ENCODE results near the gene PARD3B. TPM values are rescaled to one million over a fixed set of nuclear protein-coding genes. Genes with fewer than 3 reads are reported as not detected.

PARD3B gene
- total and polyA plus RNA-seq, 2 experiments from 2014 or later: 3.5 to 4.4 TPM

DNA sequence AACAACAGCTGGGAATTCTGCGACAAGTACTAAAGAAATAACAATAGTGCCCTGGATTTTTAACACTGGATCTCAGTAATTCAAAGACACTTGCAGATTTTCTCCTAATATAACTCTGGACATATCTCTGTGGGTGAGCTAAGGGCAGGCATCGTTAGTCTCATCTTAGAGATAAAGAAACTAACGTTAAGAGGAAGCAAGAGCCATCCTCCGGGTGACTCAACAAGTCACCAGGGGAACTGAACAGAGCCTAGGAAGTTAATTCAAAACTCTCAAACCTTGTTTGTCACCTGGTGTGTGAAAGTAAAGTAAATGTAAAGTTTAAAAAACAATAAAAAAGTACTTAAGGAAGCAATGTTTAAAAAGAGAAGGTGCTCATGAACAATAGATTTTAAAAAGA lies 1095.4 kb downstream of the PARD3B start:
- H3K27ac Mint-ChIP-seq: no peak overlapping the region
- Histone ChIP-seq H3K79me2 (replicated peaks; ENCODE audit: insufficient read depth) (no peaks in the 10 kb centered on the region), H4K20me1 (replicated peaks; ENCODE audit: insufficient read depth) (no peaks in the 10 kb centered on the region), H3K27me3 (ENCODE audit: insufficient read depth) (no peaks in the 10 kb centered on the region), H3K4me3 (no peak overlapping the region), H3K27ac (ENCODE audit: low read depth) (no peak overlapping the region), H2AFZ (peak overlapping the region; percentile 1; the same call in 1 of the 2 replicates), H3K36me3 (ENCODE audit: insufficient read depth) (no peaks in the 10 kb centered on the region), H3K9me2 (ENCODE audit: insufficient read depth) (peaks cover 15% of the 10 kb centered on the region), H3F3A (replicated peaks; ENCODE audit: low read depth) (no peaks in the 10 kb centered on the region), H3K4me2 (peak overlapping the region; percentile 9; the same call in 1 of the 2 replicates), H3K4me1 (ENCODE audit: insufficient read depth) (peaks cover 26% of the 10 kb centered on the region)
- H3K27me3 Mint-ChIP-seq (ENCODE audit: insufficient read depth, low read depth, poor library complexity): peaks cover 3% of the 10 kb centered on the region
- H3K4me1 Mint-ChIP-seq: peaks cover 17% of the 10 kb centered on the region
- H3K36me3 Mint-ChIP-seq (ENCODE audit: low read depth): peaks cover 4% of the 10 kb centered on the region; the same call in 2 of the 3 replicates
- TF ChIP-seq REST (IDR thresholded peaks at IDR 0.05; ENCODE audit: unreplicated experiment) (no peak), EZH2 (IDR thresholded peaks at IDR 0.05; ENCODE audit: low read depth, unreplicated experiment) (no peak), ZNF114 (CRISPR knock-in tag; IDR thresholded peaks at IDR 0.05) (no peak), POLR2AphosphoS5 (IDR thresholded peaks at IDR 0.05; ENCODE audit: low read depth) (no peak), CTCF (conservative IDR thresholded peaks at IDR 0.05; ENCODE audit: low read depth in 2 of 2) (no peak), ZNF331 (CRISPR knock-in tag; IDR thresholded peaks at IDR 0.05; ENCODE audit: low read depth) (no peak), JUNB (IDR thresholded peaks at IDR 0.05; ENCODE audit: unreplicated experiment) (no peak), NANOG (IDR thresholded peaks at IDR 0.05; ENCODE audit: borderline replicate concordance) (no peak), CREB1 (CRISPR knock-in tag; IDR thresholded peaks at IDR 0.05; ENCODE audit: low read depth) (no peak), EZH2phosphoT487 (IDR thresholded peaks at IDR 0.05; ENCODE audit: unreplicated experiment) (no peak), STAT1 (IDR thresholded peaks at IDR 0.05; ENCODE audit: unreplicated experiment) (no peak)
- TF ChIP-seq, protein P1, sequence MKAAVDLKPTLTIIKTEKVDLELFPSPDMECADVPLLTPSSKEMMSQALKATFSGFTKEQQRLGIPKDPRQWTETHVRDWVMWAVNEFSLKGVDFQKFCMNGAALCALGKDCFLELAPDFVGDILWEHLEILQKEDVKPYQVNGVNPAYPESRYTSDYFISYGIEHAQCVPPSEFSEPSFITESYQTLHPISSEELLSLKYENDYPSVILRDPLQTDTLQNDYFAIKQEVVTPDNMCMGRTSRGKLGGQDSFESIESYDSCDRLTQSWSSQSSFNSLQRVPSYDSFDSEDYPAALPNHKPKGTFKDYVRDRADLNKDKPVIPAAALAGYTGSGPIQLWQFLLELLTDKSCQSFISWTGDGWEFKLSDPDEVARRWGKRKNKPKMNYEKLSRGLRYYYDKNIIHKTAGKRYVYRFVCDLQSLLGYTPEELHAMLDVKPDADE (IDR thresholded peaks at IDR 0.05): no peak
- TF ChIP-seq, protein P2, sequence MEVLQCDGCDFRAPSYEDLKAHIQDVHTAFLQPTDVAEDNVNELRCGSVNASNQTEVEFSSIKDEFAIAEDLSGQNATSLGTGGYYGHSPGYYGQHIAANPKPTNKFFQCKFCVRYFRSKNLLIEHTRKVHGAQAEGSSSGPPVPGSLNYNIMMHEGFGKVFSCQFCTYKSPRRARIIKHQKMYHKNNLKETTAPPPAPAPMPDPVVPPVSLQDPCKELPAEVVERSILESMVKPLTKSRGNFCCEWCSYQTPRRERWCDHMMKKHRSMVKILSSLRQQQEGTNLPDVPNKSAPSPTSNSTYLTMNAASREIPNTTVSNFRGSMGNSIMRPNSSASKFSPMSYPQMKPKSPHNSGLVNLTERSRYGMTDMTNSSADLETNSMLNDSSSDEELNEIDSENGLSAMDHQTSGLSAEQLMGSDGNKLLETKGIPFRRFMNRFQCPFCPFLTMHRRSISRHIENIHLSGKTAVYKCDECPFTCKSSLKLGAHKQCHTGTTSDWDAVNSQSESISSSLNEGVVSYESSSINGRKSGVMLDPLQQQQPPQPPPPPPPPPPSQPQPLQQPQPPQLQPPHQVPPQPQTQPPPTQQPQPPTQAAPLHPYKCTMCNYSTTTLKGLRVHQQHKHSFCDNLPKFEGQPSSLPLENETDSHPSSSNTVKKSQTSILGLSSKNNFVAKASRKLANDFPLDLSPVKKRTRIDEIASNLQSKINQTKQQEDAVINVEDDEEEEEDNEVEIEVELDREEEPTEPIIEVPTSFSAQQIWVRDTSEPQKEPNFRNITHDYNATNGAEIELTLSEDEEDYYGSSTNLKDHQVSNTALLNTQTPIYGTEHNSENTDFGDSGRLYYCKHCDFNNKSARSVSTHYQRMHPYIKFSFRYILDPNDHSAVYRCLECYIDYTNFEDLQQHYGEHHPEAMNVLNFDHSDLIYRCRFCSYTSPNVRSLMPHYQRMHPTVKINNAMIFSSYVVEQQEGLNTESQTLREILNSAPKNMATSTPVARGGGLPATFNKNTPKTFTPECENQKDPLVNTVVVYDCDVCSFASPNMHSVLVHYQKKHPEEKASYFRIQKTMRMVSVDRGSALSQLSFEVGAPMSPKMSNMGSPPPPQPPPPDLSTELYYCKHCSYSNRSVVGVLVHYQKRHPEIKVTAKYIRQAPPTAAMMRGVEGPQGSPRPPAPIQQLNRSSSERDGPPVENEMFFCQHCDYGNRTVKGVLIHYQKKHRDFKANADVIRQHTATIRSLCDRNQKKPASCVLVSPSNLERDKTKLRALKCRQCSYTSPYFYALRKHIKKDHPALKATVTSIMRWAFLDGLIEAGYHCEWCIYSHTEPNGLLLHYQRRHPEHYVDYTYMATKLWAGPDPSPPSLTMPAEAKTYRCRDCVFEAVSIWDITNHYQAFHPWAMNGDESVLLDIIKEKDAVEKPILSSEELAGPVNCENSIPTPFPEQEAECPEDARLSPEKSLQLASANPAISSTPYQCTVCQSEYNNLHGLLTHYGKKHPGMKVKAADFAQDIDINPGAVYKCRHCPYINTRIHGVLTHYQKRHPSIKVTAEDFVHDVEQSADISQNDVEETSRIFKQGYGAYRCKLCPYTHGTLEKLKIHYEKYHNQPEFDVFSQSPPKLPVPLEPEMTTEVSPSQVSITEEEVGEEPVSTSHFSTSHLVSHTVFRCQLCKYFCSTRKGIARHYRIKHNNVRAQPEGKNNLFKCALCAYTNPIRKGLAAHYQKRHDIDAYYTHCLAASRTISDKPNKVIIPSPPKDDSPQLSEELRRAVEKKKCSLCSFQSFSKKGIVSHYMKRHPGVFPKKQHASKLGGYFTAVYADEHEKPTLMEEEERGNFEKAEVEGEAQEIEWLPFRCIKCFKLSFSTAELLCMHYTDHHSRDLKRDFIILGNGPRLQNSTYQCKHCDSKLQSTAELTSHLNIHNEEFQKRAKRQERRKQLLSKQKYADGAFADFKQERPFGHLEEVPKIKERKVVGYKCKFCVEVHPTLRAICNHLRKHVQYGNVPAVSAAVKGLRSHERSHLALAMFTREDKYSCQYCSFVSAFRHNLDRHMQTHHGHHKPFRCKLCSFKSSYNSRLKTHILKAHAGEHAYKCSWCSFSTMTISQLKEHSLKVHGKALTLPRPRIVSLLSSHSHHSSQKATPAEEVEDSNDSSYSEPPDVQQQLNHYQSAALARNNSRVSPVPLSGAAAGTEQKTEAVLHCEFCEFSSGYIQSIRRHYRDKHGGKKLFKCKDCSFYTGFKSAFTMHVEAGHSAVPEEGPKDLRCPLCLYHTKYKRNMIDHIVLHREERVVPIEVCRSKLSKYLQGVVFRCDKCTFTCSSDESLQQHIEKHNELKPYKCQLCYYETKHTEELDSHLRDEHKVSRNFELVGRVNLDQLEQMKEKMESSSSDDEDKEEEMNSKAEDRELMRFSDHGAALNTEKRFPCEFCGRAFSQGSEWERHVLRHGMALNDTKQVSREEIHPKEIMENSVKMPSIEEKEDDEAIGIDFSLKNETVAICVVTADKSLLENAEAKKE (CRISPR knock-in tag; IDR thresholded peaks at IDR 0.05): no peak
- DNase-seq (ENCODE audit: low spot score) (no peak), ATAC-seq (no peak)
- H3K9me3 Mint-ChIP-seq: peaks cover 3% of the 10 kb centered on the region
- no peak overlapping the region for H3K4me3 Mint-ChIP-seq
